Natural killer cell (primary cell): ENCODE results near the gene MR1. TPM values are rescaled to one million over a fixed set of nuclear protein-coding genes. Genes with fewer than 3 reads are reported as not detected.

Experiments used
- total RNA-seq, 4 donors: library from RNA; stranded (reverse); fragments of 120-200 nt in 1 of 4; gene quantifications; one replicate each; pipeline versions ENCODE4 v1.2.3 to v1.2.4, GENCODE V29; 2013 to 2022

The MR1 gene
- total RNA-seq, 3 donors from 2014 or later (not counting 1 experiment from before 2014, with no cell fraction given), result 27.8 to 35.3 (median 34.6) TPM

Other genes with a start within 250 kb of the MR1 start
- gene KIAA1614, start 121.1 kb upstream of the MR1 start, total RNA-seq, result under 1 TPM; 0.09 to 0.80 (median 0.40) TPM
- gene STX6, start 11.1 kb upstream of the MR1 start, total RNA-seq, result 10 to 100 TPM; 11.6 to 18.3 (median 15.6) TPM
- gene IER5, start 54.7 kb downstream of the MR1 start, total RNA-seq, result 100 to 1,000 TPM; 118 to 164 (median 150) TPM